Non-pigmented ciliary epithelial cell (primary cell): ENCODE data around the gene RNF40.

Source experiments
- DNase-seq: peaks from one replicate; pipeline ENCODE4 v3.0.0-alpha.2; 2010; ENCODE audit warnings: low read depth

RNF40 gene

DNA sequence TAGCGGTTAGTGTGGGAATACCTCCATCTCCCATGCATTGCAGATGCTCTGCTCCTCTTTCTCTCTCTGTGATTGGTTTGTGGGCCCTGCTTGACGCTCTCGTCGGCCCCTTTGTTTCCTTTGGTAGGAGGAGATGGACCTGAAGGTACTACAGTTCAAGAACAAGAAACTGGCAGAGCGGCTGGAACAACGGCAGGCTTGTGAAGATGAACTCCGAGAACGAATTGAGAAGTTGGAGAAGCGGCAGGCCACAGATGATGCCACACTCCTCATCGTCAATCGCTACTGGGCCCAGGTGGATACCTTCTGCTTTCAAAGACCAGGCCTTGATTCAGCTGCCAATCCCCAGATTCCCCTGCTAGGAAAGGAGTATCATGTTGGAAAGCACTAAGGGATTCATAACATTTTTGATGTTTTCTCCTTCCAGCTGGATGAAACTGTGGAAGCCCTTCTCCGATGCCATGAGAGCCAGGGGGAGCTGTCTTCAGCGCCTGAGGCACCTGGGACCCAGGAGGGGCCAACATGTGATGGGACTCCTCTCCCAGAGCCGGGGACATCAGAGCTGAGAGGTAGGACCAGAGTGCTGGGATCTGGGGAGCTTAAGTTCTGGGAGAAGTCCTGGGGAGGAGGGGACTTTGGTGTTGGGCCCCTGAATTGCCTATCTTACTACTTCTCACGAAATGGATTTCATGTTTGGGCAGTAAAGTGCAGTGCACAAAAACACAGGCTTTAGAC lies 1.0 kb downstream of the RNF40 start:
- DNase-seq: no peak

GRCh38 chr16:30764086-30764485 lies 2.0 kb downstream of the RNF40 start:
- no peak for DNase-seq

- no peak for DNase-seq
Observed at GRCh38 chr16:30764816-30765465, 2.8 kb downstream of the RNF40 start.

GRCh38 chr16:30766206-30766932 lies 4.2 kb downstream of the RNF40 start:
- no peak for DNase-seq

- no peak for DNase-seq
Observed at GRCh38 chr16:30766933-30767284, 4.8 kb downstream of the RNF40 start.

DNA sequence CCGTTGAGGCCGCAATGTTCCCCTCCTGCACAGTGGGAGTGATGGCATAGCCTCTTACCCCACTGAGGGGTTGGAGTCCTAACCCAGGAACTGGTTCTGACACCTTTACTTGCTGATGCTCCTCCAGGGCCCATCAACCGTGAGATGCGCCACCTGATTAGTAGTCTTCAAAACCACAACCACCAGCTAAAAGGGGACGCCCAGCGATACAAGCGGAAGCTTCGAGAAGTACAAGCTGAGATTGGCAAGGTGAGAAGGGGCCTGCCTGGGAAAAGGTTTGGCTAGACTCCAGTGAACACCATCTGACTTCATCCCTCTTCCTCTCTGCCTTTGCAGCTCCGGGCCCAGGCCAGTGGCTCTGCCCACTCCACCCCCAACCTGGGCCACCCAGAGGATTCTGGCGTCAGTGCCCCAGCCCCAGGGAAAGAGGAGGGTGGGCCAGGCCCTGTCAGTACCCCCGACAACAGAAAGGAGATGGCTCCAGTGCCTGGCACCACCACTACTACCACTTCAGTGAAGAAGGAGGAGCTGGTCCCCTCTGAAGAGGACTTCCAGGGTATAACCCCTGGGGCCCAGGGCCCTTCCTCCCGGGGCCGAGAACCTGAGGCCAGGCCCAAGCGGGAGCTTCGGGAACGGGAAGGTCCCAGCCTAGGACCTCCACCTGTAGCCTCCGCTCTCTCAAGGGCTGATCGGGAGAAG lies 5.8 kb downstream of the RNF40 start:
- DNase-seq: no peak

GRCh38 chr16:30768583-30769181 lies 6.6 kb downstream of the RNF40 start:
- DNase-seq: no peak

- DNase-seq: no peak
Observed at GRCh38 chr16:30769379-30770089, 7.4 kb downstream of the RNF40 start.

- DNase-seq: no peak
Observed at GRCh38 chr16:30771726-30772125, 9.6 kb downstream of the RNF40 start.

- DNase-seq: no peak
Observed at GRCh38 chr16:30773826-30774225, 11.7 kb downstream of the RNF40 start.

DNA sequence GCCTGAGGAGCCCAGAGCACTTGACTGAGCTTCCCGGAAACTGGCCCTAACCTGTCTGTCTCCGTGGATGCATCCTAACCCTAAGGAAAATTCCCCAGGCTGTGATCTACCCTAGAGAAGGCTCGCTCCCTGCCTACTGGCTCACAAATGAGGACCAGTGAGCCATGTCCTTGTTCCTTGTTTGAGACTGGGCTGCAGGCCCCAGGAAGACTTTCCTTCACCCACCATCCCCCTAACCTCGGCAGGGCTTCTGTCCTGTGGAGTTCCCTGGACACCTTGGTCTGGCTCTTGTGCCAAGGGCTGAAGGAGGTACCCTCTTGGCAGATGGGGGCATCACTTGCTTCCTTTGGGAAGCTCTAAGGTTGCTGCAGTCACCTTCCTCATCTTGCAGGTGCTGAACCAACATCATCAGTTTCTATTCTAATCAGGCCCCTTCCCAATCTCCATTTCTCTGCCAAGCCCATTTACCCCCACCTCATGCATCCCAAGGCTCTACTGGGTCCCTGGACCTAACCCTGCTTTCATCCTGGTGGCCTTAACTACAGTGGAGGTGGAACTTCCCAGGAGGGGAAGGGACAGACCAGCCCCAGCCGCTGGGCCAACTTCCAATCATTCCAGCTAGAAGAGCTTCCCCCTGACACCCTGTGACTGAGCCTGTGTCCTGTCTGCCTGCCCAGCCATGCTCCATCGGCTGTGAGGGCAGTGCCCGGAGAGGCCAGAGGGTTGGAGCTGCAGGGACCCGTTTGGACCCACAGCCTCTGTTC lies 12.4 kb downstream of the RNF40 start:
- no peak for DNase-seq

DNA sequence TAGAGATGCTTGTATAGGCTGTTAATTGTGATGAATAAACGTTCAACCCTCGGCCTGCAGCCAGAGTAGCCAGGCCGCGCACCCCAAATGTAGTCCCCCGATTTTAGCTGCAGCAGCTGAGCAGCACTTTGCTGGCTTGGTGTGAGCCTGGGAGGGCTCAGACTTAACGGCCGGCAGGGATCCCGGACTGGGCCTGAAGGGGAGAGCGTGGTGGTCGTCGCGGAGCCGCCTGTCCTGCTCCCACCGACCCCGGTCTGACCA lies 12.9 kb downstream of the RNF40 start:
- DNase-seq: no peak

DNA sequence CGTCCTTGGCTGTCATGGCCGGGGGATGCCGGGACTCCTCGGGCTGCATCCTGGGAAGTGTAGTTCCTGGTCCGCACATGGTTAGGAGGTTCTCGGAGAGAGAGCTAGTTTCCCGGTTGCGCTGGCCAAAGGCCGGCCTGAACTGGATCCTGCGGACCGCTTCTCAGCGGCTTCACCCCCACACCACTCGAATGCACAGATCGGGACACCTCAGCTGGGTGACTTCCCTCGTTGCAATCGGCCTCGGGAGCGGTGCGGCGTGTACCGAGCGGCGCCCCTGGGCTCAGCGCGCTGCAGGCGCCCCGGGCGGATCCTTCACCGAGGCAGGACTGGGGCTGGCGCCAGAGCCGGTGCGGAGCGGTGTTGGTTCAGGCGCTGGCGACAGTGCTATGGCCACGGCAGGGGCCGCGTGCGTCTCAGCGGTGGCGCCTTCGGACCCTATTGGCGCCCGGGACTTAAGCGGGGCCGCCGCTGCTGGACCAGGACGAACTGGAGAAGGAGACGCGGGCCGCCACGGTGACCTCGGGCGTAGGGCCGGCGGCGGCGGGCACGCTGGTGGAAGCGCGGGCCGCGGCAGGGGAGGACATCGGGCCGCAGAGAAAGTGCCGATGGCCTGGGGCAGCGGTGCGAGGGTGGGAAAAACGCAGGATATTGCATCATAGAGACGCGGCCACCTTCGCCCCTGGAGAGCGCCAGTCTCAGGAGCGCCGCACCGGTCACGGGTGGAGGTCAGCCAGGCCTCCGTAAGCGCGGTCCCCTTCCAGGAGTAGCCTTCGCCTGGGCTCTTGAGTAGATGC lies 13.5 kb downstream of the RNF40 start:
- peak; percentile 40 for DNase-seq

DNA sequence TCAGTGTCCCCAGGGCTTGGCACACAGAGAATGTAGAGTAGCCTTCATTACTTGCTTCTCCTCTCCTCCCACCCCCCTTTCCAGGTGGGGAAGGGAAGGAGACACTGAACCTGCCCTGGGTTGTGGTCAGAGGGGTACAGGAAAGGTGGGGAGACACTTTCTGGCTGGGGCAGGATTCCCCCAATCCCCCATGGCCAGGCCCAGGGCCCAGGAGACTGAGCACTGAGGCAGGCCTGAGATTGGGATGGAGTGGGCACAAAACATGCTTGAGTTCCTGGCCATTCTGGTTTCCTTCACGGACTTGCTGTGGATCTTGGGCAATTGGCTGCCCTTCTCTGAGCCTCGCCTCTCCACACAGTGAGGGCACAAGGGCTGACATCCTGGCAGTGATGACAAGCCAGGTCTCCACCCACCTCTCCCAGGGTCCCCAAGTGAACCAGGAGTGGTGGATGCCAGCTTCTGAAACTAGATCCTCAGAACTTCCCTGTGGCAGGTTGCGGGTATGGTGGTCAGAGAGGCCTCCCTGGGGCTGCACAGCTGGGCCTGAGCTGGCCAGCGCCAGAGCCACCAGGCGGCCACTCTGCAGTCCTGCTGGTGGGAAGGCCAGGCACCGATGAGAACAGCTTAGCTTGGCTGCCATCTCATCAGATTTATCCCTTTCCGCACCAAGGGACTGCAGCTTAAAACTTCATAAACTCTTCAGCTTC lies 15.6 kb downstream of the RNF40 start:
- DNase-seq: no peak

DNA sequence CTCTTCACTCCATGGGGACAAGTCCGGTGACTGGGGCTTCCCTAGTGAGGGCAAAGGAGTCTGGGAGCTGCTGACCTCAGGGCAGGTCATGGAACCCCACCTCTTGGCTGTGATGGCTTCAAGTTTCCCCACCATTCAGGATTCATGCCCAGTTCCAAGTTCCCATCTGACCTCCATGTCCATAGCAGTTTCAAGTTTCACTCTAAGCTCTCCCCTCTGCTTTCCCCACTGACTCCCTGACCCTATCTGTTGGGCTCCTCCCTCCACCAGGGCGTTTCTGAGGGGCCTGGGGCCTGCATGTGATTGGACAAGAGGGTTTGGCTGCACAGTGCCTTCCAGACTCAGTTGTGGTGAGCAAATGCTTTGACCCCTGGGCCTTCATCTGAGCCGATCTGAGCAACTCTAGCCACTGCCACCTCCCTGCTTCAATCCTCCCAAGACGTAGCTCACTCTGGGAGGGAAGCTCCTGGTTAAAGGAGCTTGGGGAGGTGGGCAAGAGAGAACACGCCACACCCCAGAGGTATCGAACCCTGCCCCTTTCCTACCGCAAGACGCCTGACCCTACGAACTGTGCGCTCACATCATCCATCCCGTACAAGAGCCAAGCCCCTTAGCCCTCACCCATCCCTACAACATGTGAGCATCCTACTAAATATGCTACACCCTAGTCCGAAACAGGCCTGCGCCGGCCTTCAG lies 16.6 kb downstream of the RNF40 start:
- no peak for DNase-seq

DNA sequence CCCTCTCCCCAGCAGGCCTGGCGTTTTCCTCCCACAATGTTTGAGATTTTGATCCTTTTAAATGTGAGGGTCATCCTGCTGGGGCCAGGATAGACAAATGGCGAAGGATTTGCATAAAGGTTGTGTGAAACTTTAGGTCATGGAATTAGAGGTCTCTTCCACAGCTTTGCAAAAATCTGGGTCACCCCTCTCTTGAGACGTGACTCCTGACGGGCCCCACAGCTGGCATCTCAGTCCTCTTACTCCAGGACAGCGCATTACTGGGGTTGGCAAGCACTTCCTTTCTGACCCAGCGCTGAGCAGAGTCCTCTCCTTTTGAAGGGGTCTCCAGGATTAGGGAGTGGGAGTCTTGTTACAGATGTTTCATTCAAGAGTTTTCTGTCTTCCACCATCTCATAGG lies 17.5 kb downstream of the RNF40 start:
- no peak for DNase-seq

DNA sequence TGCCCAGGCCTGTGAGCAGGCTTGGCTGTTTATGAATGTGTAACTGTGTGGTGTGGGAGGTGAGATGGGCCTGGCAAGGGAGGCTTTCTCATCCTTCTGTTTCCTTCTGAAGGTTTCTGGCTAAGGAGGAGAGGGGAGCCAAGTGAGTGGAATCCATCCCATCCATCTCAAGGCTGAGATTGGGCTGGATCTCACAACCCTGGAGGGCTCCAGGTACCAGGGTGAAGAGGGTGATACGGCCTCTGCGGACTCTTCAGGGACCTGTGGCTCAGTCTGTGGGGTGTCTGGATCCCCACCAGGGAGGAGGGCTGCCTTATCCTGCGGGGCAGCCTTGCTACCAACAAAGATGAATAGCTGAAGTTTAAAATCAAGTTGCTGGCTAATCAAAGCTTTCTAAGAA lies 17.9 kb downstream of the RNF40 start:
- no peak for DNase-seq

GRCh38 chr16:30780549-30780948 lies 18.4 kb downstream of the RNF40 start:
- no peak for DNase-seq
